Kidney glomerular epithelial cell (primary cell): ENCODE measurements around the gene DKK3.
"Not testable (repeated sequence)": the region's sequence is repeated elsewhere in the genome, so short reads cannot be mapped to it uniquely, and the experiment has no call there.

ENCODE experiments used
- DNase-seq: peaks from one replicate; lab custom pipeline; 2025; lab: John Stamatoyannopoulos, UW

Gene DKK3

DNA sequence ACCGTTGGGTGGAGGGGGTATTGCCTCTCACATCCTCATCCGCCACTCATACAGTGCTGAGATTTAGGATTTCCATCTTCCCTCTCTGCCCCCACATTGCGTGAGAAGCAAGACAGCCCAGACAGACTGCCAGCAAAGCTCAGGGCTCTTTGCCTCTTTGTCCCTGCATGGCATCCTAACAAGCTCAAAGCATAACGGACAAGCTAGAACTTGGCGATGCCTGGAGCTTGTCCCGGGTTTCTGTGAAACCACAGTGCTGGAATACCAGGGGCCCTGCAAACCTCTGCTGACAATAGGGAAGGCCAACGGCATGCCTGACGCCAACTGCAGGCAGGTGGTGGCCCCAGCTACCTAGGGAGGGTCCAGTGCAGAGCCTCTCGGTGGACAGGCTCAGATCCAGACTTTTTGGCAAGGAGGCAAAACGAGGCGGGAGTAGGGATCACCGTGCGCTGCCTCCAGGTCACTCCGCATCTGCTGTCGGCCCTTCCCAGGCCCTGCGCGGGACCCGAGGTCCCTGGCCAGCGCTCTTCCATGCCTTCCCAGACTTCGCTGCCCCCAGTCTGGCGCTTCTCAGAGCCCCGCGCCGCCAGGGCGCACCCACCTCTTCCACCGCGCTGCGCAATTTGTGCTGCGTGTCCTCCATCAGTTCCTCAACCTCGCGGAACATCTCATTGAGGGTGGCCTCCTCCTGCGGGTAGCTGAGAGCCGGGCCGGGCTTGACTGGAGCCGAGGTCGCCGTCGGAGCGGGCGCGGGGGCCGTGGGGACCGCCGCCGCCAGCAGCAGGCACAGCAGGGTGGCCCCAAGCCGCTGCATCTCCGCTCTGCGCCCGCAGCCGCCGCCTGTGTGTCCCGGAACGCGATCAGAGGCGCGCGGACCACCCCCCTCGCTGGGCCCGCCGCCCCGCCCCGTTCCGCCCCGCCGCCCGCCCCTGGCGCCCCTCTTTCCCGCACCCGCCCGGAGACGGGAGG, at the start of gene DKK3:
Gene DKK3 (minus strand): TSS at position 858 of the 969 bp plus-strand sequence. CDS start 44 bp downstream, at position 814.
- DNase-seq = no peak

DNA sequence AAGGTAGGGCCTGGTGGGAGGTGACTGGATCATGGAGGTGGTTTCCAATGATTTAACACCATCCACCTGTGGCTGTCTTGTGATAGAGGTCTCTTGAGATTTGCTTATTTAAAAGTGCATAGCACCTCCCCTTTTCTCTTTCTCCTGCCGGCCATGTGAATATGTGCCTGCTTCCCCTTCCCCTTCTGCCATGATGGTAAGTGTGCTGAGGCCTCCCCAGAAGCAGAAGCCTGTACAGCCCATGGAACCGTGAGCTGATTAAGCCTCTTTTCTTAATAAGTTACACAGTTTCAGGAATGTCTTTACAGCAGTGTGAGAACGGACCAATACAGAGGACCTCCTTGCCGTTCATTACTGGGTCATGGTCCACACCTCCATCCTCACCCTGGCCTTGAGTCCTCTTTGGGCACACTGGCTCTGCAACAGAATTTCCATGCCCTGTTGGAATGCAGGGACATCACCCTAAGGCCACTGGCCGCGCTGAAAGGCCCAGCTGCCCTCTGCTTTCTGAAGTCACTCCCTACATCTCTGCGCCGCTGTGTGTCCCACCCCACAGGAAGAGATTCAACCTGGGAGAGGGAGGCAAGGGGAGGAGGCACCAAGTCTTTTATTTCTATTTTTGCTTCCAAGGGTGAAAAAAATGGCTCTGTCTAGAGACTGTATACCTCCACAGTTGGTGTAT, 49.0 kb upstream of the DKK3 start:
- DNase-seq = no peak

DNA sequence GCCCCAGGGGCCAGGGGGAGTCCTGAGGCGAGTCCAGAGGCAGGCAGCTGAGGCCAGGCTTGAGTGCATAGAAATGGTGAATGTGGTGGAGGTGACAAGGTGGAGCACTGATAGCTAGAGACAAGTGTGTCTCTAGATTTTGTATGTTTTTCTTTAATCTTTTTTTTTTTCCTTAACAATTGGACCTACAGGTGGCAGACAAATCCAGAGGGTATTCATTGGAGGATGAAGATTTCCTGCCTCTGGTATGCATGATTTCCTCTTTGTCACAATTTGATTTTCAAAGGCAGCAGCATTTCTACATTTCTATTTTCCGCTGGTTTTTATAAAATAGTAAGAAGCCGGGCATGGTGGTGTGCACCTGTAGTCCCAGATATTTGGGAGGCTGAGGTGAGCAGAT, 47.7 kb upstream of the DKK3 start:
- no peak for DNase-seq

DNA sequence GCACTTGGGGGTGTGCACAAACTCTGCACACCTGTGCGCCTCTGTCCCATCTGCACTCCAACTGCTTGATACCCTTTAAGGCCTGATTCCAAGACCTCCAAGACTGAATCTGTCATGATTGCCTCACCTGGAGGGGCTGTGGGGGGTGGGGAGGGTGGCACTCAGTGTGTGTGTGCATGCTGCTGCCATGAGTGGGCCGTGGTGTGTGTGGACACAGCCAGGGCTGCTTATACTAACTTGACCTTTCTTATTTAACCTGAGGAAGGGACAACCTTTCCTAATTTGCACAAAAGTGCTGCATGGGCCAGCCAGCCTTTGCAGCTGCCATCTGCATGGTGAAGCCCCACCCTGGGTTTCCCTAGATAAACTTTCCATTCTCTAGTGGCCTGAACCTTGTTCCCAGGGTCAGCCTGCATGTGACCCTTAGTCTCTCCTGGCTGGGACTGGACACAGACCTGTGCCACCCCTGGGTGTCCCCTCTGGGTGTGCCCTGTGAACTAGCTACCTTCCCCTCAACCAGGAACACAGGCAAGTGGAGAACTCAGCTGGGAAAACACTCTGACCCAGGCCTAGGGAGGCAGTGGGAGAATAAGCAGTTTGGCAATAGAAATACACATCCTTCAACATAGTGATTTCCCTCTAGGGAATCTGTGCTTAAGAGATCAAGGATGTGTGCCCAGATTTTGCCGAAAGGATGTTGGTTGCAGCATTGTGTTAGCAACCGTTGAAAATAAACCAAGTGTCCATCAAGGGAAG, 45.4 kb upstream of the DKK3 start:
- DNase-seq = no peak

DNA sequence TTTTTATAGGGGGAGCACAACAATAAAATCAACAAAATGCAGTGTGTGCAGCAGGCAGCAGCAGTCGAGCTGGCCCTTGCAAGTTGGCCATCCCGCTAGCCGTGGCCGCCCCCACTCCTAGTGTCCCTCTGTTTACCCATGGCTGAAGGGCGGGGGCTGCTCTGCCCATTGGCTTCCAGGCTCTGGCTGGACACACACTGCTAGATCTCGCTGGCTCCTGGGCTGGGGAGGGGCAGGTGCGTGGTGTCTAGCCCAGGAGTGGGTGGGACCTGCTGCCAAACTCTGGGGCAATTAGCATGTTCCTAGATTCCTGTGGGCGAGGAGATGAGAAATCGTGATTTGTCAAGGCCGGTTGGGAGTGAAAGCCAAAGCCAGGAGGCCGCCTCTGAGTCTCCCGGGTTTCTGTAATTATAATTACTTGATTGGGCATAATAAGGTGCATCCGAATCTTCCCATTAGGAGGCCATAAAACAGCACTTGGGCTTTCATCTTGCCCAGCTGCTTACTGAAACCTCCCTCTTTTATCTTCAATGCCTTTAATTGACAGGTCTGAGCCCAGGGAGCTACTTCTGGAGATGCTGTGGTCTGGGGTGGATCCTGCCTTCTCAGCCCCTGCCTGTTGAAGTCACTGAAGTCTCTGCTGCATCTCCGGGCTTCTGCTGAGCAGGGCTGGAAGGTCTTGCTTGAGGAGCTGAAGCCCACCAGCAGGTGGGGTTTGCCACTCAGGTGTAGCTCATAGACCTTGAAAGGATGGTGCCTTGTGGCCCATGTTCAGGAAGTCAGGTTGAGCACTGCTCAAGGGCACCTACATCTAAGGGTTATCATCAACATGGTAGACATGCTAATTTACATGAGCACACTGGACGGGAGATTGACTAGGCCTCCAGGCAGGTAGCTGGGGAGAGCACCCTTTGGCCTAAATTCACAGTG, 44.5 kb upstream of the DKK3 start:
- DNase-seq = no peak

DNA sequence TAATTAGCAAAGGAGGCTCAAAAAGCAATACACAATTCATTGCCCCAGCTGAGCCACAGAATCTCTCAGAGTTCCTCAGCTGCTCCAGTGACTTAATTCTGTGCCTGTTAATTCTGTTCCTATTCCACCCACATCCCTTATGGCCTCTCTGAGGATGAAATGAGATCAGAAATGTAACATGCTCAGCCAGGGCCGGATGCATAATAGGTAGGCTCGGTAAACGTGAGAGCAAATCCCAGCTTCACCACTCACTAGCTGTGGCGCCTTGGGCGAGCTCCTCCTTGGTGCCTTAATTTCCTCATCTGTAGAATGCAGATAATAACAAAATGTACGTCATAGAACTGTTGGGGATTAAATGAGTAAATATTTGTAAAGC, 42.8 kb upstream of the DKK3 start:
- no peak for DNase-seq

DNA sequence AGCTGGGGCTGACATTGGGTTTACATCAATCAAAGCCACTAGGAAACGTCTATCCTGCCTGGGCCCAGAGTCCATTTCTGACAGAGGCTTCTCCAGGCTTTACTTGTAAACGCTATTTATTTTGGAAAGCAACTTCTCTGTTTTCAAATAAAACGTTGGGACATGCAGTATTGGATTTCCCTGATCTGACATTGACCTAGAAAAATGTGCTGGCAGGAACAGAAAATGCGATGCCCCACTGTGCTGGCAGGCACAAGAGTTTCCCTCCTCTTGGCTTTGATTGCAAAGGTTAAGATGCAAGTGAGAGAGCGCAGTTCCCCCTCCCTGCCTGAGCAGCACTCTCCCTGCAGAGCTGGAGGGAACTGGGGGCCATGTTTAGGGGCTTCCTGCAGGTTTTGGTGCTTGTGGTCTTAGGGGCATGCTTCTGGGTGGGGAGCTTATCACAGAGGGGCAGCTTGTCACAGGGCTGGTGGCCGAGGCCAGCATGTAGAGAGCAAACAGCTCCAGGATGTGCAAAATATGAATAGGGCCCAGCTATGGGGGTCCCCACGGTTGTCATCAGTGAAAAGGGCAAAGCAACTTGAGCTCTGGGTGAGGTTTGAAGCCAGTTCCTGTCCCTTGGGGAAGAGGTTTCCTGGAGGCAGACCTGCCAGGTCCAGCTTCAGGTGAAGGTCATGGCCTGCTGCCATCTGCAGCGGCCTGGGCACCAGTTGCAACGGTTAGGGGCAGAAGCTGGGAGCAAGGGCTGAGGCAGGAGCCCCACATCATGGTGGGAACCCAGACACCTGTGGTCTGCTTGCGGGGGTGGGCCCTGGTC, 42.3 kb upstream of the DKK3 start:
- DNase-seq = no peak

DNA sequence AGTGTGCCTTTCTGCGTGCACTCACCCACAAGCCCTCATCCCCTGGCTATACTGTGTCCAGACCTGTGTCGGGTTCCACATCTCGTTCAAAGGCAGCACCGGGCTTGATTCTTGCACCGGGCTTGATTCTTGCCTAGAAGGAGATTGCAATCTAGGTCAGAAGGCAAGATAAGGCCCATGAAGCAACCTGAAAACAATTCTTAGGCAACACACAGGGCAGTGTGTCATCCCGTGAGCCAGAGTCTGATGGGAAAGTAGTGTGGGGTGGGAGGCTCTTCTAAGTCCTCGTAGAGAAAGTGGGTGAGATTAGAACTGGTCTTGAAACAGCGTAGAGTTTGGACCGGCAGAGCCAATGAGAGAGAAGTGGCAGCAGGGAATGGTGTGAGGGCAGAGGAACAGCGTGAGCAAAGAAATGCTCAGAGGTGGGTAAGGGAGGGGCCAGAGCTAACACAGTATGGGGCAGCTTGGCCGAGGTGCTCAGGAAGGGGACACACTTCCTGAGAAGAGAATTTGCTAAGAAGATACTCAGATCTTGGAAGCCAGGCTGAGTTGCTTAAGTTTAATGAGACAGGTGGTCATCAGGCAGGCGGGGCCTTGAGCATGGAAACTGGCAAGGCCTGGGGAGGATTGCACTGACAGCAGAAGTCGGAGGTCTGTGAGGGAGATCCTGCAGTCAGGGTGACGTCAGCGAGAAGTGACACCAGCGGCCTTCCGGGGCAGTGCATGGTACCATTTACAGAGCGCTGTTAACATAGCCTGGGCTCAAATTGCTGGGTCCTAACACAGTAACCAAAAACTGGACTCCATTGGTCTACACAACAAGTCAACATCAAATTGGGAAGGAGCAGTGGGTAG, 40.7 kb upstream of the DKK3 start:
- DNase-seq = no peak

DNA sequence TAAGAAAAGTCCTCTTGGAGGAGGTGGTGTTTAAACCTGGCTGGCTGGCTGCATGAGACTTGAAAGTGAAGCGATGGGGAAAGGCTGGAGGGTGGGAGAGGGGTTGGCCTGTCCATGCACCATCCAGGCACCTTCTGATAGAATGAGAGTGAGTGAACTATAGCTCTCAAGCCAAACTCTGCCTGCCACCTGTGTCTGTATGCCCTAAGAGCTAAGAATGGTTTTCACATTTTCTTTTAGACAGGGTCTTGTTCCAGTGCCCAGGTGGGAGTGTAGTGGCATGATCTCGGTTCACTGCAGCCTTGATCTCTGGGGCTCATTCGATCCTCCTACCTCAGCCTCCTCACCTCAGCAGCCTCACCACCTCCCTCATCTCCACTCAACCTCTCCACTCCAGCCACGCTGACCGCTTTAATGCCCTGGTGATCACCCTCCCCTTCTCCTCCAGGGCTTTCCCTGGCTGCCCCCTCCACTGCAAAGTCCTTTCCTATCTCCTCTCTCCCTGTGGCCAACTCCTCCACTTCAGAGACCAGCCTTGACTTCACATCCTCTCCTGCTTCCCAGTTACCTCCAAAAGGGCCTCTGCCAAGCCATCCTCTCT, 38.3 kb upstream of the DKK3 start:
- DNase-seq = peak; percentile 11

DNA sequence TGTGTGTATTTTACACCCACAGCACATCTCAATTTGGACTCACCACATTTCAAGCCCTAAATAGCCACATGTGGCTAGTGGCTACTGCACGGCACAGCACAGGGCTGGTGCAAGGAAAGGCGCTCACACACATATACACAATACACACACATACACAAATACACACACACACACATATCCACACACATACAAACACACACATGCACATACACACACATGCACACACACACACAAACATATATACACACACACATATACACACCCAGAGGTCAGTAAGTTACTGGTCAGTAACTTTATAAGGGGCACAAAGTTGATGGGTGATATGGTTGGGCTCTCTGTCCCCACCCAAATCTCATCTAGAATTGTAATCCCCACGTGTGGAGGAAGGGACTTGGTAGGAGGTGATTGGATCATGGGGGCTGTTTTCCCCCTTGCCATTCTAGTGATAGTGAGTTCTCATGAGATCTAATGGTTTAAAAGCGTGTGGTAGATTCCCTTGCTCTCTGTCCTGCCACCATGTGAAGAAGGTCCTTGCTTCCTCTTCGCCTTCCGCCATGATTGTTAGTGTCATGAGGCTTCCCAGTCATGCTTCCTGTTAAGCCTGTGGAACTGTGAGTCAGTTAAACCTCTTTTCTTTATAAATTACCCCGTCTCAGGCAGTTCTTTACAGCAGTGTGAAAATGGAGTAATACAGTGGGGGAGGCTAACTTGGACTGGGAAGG, 37.6 kb upstream of the DKK3 start:
- no peak for DNase-seq

DNA sequence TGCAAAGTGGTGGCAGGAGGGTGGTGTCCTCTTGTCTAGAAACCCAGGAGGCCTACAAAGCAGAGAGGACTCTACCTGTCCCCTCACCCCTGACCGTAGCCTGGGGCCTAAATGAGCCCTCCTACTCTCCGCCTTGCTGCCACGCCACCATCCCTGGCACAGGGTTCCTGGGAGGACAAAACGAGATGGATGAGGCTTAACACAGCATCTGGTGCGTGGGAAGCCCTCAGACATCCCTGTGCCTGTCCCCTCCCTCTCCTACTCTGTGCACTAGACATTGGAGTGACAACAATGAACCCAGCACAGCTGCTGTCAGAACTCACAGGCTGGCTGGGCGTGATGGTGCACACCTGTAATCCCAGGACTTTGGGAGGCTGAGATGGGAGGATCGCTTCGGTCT, 36.4 kb upstream of the DKK3 start:
- DNase-seq = no peak

DNA sequence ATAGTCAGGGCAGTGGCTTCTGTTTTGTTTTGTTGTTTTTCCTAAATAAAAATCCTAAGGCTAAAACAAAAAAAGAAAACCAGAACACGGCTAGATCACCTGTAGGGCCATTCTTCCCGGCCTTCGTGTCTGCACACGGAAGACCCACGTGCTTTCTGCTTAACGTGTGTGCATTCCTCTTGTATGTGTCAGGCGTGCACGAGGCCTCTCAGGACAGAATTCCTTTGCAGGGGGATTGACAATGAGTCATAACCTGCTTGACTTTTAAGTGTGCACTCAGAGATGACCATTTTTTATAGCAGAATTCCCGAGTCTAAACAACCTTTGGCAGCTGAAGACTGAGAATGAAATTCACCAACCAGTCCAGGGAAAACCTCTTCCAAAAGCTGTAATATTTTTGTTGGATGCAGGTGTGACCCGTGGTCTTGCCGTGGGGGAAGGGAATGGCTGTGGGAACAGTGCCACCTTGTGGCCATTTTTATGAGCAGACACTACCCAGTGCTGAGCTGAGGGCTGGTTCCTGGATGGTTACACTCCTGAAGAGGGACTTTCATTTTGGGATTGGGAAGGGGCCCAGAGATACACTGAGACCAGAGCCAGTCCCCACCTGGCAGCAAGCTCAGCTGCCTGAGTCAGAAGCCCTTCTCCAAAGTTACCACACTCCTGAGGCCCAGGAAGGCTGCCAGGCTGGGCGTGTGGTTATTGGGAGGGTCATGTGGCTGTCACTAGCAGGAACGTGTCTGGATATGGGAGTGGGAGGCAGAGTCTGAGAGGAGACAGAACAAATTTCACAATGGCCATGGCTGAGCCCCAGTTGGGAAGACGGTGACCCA, 35.7 kb upstream of the DKK3 start:
- DNase-seq = peak; percentile 96

DNA sequence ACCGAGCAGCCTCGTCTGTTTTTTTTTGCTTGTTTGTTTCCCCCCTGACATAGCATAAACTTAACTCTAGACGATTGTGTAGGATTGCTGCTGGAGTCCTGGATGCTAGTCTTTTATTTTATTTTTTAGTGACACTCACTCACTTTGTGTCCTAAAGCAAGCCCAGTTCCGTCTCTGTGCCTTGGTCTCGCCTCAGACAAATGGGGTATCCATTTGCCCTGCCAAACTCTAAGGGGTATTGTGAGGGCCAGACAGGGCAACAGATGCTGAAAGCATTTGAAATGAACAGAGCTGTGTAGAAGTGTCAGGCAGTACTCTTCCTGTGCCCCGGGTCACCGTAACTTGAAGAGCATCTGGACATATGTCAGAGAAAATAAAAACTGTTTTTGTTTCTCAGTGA, 34.8 kb upstream of the DKK3 start:
- no peak for DNase-seq

DNA sequence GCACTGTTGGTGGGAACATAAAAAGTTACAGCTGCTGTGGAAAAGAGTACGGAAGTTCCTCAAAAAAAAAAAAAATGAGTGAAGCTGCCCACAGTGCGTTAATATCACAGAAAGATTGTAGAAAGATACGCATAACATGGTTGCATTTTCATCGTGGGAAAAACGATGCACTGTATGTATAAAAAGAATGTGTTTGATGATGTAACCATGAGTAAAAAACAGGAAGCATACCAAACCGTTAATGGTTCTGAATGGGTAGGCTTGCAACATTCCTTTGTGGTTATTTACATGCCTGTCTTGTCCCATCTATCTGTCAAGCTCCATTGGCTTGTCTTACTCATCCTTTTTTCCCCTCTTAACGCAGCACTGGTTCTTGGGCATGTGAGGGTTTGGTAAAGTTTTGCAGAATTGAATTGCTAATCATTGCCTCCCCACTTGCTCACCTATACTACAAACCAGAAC, 33.8 kb upstream of the DKK3 start:
- DNase-seq = peak; percentile 100

DNA sequence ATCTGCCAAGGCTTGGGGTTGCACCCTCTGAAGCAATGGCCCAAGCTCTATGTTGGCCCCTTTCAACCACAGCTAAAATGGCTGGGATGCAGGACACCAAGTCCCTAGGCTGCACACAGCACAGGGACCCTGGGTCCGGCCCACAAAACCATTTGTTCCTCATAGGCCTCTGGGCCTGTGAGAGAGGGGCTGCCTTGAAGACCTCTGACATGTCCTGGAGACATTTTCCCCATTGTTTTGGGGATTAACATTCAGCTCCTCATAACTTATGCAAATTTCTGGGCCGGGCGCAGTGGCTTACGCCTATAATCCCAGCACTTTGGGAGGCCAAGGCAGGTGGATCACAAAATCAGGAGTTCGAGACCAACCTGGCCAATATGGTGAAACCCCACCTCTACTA, 32.3 kb upstream of the DKK3 start:
- not testable (repeated sequence) for DNase-seq

DNA sequence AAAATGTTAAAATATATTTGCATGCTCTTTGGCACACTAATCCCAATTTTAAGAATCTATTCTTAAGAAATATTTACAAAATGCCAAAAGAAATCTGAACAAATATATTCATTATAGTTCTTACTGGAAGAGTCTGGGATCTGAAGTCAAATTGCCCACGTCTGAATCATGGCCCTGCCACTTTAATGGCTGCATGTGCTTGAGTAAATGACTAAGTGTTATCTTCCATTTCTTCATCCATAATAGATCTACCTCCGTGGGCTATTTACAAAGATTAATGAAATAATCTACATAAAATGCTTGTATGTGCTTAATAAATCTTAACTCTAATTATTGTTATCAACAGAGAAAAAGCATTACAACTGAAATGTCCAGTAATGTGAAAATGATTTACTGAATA, 24.5 kb upstream of the DKK3 start:
- DNase-seq = no peak

DNA sequence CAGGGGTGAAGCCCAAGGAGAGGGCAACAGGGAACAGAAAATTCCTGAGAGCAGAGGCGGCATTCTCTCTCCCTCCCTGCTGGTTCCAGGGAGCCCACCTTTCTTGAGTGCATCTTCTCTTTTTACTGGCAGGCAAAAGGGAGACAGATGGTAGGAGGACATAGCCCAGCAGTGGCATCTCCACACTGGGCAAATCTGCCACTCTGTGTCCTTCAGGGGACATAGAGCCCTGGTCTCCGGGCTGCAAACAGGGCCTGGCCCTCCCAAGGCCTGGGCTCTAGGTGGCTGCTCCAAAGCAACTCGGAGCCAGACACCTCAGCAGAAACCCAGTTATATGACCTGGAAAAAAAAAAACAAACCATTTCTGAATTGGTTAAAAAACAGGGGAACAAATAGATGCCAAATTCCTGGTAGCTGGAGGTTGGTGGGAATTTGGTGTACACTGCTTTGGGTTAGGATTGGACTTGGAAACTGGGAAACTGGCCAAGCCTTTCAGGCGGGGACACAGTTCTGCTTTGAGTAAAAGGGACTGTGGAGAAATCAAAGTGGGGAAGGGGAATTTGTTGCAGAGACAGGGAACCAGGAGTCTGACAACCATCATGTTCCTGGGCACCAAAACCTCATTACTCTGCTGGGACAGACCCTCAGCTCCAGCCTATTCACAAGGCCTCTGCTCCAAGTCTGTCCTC, 23.6 kb upstream of the DKK3 start:
- no peak for DNase-seq
